HUES64 (cell line): ENCODE measurements around the gene SMC4.
"Not testable (repeated sequence)": the region's sequence is repeated elsewhere in the genome, so short reads cannot be mapped to it uniquely, and the experiment has no call there.

ENCODE experiments used
- H3K27ac ChIP-seq: 2 replicates; pipeline ENCODE4 v1.7.0; 2013; ENCODE audit warnings: low read depth, low read length, inconsistent platforms
- H3K27me3 ChIP-seq: 2 replicates; pipeline ENCODE4 v1.6.1; 2013; ENCODE audit warnings: mild to moderate bottlenecking, low read length; ENCODE audit not compliant: insufficient read depth
- H3K36me3 ChIP-seq: 2 replicates; pipeline ENCODE4 v1.6.1; 2013; ENCODE audit warnings: mild to moderate bottlenecking, low read length; ENCODE audit not compliant: insufficient read depth
- H3K4me1 ChIP-seq: 2 replicates; pipeline ENCODE4 v1.6.1; 2013; ENCODE audit warnings: mild to moderate bottlenecking, low read length, moderate library complexity; ENCODE audit not compliant: insufficient read depth
- H3K4me3 ChIP-seq: 2 replicates; pipeline ENCODE4 v1.5.1; 2013; ENCODE audit warnings: mild to moderate bottlenecking, low read length, moderate library complexity
- H3K9ac ChIP-seq: 2 replicates; pipeline ENCODE4 v1.6.1; 2013; ENCODE audit warnings: mild to moderate bottlenecking, low read depth, low read length
- H3K9me3 ChIP-seq: 2 replicates; pipeline ENCODE4 v1.6.1; 2013; ENCODE audit warnings: low read depth, low read length; ENCODE audit not compliant: insufficient read depth
- WGBS: fragments of 150-250, 120-280 bp; methylation state at CpG from one replicate; pipeline ENCODE4 v1.1.7; 2013; ENCODE audit warnings: missing lambda C conversion rate; 5-methylcytosine and 5-hydroxymethylcytosine counted together

SMC4 gene

GRCh38 chr3:160447544-160447943, 48.1 kb downstream of the SMC4 start:
- peaks cover 54% of the 10 kb centered on the region for H3K36me3 ChIP-seq
- 86% methylated on average over 2 of the region's 3 CpGs for WGBS
- peaks cover 24% of the 10 kb centered on the region for H3K4me1 ChIP-seq
- H3K27me3 ChIP-seq, result no peaks in the 10 kb centered on the region
- H3K9me3 ChIP-seq, result 0 out of 2 replicates have a peak, but pooled peaks cover 5% of the 10 kb centered on the region
- no peak overlapping the region for H3K27ac ChIP-seq
- H3K9ac ChIP-seq, result peak overlapping the region; percentile 92; the same call in 1 of the 2 replicates
- peak overlapping the region; percentile 91 for H3K4me3 ChIP-seq

- Histone ChIP-seq H3K4me3 (peak overlapping the region; percentile 91), H3K27ac (peak overlapping the region; percentile 99), H3K9me3 (no peaks in the 10 kb centered on the region), H3K27me3 (no peaks in the 10 kb centered on the region), H3K9ac (peak overlapping the region; percentile 92), H3K4me1 (peaks cover 24% of the 10 kb centered on the region), H3K36me3 (peaks cover 39% of the 10 kb centered on the region)
- WGBS, result under 1% methylated on average over 25 of the region's 26 CpGs
Observed at GRCh38 chr3:160448845-160449635, 49.6 kb downstream of the SMC4 start.

- Histone ChIP-seq H3K9me3 (no peaks in the 10 kb centered on the region), H3K27ac (peak within 1 kb of the TSS; percentile 99), H3K27me3 (no peaks in the 10 kb centered on the region), H3K4me3 (peak within 1 kb of the TSS; percentile 91), H3K4me1 (peaks cover 24% of the 10 kb centered on the region), H3K9ac (peak within 1 kb of the TSS; percentile 92), H3K36me3 (peaks cover 31% of the 10 kb centered on the region)
- WGBS, result under 1% methylated on average over 71 of the region's 71 CpGs
Observed at GRCh38 chr3:160449636-160450598, 50.5 kb downstream of the SMC4 start, which contains the start of gene TRIM59. TRIM59 (minus strand) TSS chr3:160449786; CDS start chr3:160439183, 10,603 bp downstream.

- 67% methylated on average over 3 of the region's 3 CpGs for WGBS
Observed at GRCh38 chr3:160450846-160451245, 51.4 kb downstream of the SMC4 start.

GRCh38 chr3:160451602-160452001, 52.2 kb downstream of the SMC4 start:
- 94% methylated on average over 3 of the region's 4 CpGs for WGBS
- Histone ChIP-seq H3K36me3 (peaks cover 16% of the 10 kb centered on the region), H3K27me3 (no peaks in the 10 kb centered on the region), H3K9ac (no peak overlapping the region), H3K27ac (no peak overlapping the region), H3K4me3 (no peak overlapping the region), H3K9me3 (no peaks in the 10 kb centered on the region), H3K4me1 (peaks cover 24% of the 10 kb centered on the region)

More at GRCh38 chr3:160450846-160451245, 51.4 kb downstream of the SMC4 start:
- Histone ChIP-seq H3K9me3 (no peaks in the 10 kb centered on the region), H3K9ac (peak overlapping the region; percentile 92), H3K4me3 (peak overlapping the region; percentile 91), H3K27me3 (no peaks in the 10 kb centered on the region), H3K27ac (peak overlapping the region; percentile 99), H3K4me1 (peaks cover 24% of the 10 kb centered on the region), H3K36me3 (peaks cover 24% of the 10 kb centered on the region)

GRCh38 chr3:160452251-160452650, 52.8 kb downstream of the SMC4 start:
- peaks cover 18% of the 10 kb centered on the region for H3K4me1 ChIP-seq
- not testable (repeated sequence) for H3K27ac ChIP-seq, H3K9ac ChIP-seq, H3K4me3 ChIP-seq, H3K27me3 ChIP-seq, H3K9me3 ChIP-seq, H3K36me3 ChIP-seq
- 95% methylated on average over 19 of the region's 19 CpGs for WGBS

GRCh38 chr3:160454995-160455394, 55.5 kb downstream of the SMC4 start:
- WGBS, result 90% methylated on average over 1 of the region's 1 CpG

GRCh38 chr3:160455846-160456245, 56.4 kb downstream of the SMC4 start:
- Histone ChIP-seq H3K9me3 (no peaks in the 10 kb centered on the region), H3K36me3 (no peaks in the 10 kb centered on the region), H3K4me1 (peaks cover 2% of the 10 kb centered on the region; the same call in 1 of the 2 replicates), H3K27me3 (no peaks in the 10 kb centered on the region), H3K4me3 (no peak overlapping the region), H3K27ac (no peak overlapping the region), H3K9ac (no peak overlapping the region)
- 91% methylated on average over 3 of the region's 3 CpGs for WGBS

More at GRCh38 chr3:160454995-160455394, 55.5 kb downstream of the SMC4 start:
- Histone ChIP-seq H3K36me3 (no peaks in the 10 kb centered on the region), H3K9ac (no peak overlapping the region), H3K4me3 (no peak overlapping the region), H3K4me1 (peaks cover 7% of the 10 kb centered on the region; the same call in 1 of the 2 replicates), H3K27me3 (no peaks in the 10 kb centered on the region), H3K27ac (no peak overlapping the region), H3K9me3 (no peaks in the 10 kb centered on the region)

GRCh38 chr3:160458151-160458550, 58.7 kb downstream of the SMC4 start:
- Histone ChIP-seq H3K9ac (no peak overlapping the region), H3K27me3 (peaks cover 12% of the 10 kb centered on the region; the same call in 1 of the 2 replicates), H3K4me1 (no peaks in the 10 kb centered on the region), H3K36me3 (no peaks in the 10 kb centered on the region), H3K9me3 (no peaks in the 10 kb centered on the region), H3K27ac (no peak overlapping the region), H3K4me3 (no peak overlapping the region)
- 92% methylated on average over 4 of the region's 4 CpGs for WGBS

- Histone ChIP-seq H3K27ac (no peak overlapping the region), H3K9ac (no peak overlapping the region), H3K36me3 (no peaks in the 10 kb centered on the region), H3K9me3 (no peaks in the 10 kb centered on the region), H3K4me3 (no peak overlapping the region), H3K4me1 (no peaks in the 10 kb centered on the region), H3K27me3 (peaks cover 12% of the 10 kb centered on the region; the same call in 1 of the 2 replicates)
- WGBS, result 95% methylated on average over 9 of the region's 9 CpGs
Observed at GRCh38 chr3:160459450-160459970, 60.1 kb downstream of the SMC4 start.
